ENCODE results near the gene CHD8. TPM values are rescaled to one million over a fixed set of nuclear protein-coding genes. Genes with fewer than 3 reads are reported as not detected.

Gene CHD8
- total RNA-seq, 1 experiment from 2014 or later, result 133 TPM

DNA sequence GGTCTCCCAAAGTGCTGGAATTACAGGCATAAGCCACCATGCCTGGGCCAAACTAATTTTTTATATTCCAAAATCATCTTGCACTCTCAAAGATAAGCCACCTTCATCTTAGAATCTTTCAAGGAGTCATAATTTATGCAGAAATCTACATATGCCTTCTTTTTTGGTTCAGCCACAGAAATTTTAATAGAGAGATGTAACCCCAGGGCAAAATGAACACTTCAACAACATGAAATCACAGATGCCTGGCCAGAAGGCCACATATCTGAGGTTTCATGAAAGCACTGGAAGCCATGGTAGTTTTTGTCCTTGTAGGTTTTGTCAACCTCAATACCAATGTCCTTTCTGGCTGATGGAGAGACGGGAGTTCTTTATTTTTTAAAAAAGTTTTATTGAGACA is 81.9 kb downstream of the CHD8 start:
- H3K4me3 Mint-ChIP-seq, result no peak overlapping the region
- POLR2A ChIA-PET, result no interaction called here
- ATAC-seq, result no peak
- H3K9me3 Mint-ChIP-seq, result no peaks in the 10 kb centered on the region
- no peak overlapping the region for H3K27ac Mint-ChIP-seq
- TF ChIP-seq, protein P1, sequence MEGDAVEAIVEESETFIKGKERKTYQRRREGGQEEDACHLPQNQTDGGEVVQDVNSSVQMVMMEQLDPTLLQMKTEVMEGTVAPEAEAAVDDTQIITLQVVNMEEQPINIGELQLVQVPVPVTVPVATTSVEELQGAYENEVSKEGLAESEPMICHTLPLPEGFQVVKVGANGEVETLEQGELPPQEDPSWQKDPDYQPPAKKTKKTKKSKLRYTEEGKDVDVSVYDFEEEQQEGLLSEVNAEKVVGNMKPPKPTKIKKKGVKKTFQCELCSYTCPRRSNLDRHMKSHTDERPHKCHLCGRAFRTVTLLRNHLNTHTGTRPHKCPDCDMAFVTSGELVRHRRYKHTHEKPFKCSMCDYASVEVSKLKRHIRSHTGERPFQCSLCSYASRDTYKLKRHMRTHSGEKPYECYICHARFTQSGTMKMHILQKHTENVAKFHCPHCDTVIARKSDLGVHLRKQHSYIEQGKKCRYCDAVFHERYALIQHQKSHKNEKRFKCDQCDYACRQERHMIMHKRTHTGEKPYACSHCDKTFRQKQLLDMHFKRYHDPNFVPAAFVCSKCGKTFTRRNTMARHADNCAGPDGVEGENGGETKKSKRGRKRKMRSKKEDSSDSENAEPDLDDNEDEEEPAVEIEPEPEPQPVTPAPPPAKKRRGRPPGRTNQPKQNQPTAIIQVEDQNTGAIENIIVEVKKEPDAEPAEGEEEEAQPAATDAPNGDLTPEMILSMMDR (IDR thresholded peaks at IDR 0.05), result no peak
- no peak for TF ChIP-seq ZNF219 (CRISPR knock-in tag; IDR thresholded peaks at IDR 0.05; ENCODE audit: borderline replicate concordance)
- no peak for TF ChIP-seq FOXJ3 (CRISPR knock-in tag; IDR thresholded peaks at IDR 0.05; ENCODE audit: borderline replicate concordance)
- TF ChIP-seq GTF2I (CRISPR knock-in tag; conservative IDR thresholded peaks at IDR 0.05), result no peak
- TF ChIP-seq CREM (CRISPR knock-in tag; IDR thresholded peaks at IDR 0.05), result no peak
- TF ChIP-seq NR3C1 (CRISPR knock-in tag; conservative IDR thresholded peaks at IDR 0.05; ENCODE audit: low read depth), result no peak
- no peak for TF ChIP-seq ETV6 (CRISPR knock-in tag; IDR thresholded peaks at IDR 0.05)
- TF ChIP-seq, protein P2, sequence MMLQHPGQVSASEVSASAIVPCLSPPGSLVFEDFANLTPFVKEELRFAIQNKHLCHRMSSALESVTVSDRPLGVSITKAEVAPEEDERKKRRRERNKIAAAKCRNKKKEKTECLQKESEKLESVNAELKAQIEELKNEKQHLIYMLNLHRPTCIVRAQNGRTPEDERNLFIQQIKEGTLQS (CRISPR knock-in tag; conservative IDR thresholded peaks at IDR 0.05), result no peak
- TF ChIP-seq, protein P3, sequence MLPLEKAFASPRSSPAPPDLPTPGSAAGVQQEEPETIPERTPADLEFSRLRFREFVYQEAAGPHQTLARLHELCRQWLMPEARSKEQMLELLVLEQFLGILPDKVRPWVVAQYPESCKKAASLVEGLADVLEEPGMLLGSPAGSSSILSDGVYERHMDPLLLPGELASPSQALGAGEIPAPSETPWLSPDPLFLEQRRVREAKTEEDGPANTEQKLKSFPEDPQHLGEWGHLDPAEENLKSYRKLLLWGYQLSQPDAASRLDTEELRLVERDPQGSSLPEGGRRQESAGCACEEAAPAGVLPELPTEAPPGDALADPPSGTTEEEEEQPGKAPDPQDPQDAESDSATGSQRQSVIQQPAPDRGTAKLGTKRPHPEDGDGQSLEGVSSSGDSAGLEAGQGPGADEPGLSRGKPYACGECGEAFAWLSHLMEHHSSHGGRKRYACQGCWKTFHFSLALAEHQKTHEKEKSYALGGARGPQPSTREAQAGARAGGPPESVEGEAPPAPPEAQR (CRISPR knock-in tag; IDR thresholded peaks at IDR 0.05), result no peak
- no peak for TF ChIP-seq ZNF396 (CRISPR knock-in tag; IDR thresholded peaks at IDR 0.05; ENCODE audit: borderline replicate concordance)
- TF ChIP-seq, protein P4, sequence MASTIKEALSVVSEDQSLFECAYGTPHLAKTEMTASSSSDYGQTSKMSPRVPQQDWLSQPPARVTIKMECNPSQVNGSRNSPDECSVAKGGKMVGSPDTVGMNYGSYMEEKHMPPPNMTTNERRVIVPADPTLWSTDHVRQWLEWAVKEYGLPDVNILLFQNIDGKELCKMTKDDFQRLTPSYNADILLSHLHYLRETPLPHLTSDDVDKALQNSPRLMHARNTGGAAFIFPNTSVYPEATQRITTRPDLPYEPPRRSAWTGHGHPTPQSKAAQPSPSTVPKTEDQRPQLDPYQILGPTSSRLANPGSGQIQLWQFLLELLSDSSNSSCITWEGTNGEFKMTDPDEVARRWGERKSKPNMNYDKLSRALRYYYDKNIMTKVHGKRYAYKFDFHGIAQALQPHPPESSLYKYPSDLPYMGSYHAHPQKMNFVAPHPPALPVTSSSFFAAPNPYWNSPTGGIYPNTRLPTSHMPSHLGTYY (CRISPR knock-in tag; IDR thresholded peaks at IDR 0.05), result no peak
- TF ChIP-seq IRF2 (CRISPR knock-in tag; IDR thresholded peaks at IDR 0.05; ENCODE audit: borderline replicate concordance, low read depth), result no peak
- TF ChIP-seq, protein P5, sequence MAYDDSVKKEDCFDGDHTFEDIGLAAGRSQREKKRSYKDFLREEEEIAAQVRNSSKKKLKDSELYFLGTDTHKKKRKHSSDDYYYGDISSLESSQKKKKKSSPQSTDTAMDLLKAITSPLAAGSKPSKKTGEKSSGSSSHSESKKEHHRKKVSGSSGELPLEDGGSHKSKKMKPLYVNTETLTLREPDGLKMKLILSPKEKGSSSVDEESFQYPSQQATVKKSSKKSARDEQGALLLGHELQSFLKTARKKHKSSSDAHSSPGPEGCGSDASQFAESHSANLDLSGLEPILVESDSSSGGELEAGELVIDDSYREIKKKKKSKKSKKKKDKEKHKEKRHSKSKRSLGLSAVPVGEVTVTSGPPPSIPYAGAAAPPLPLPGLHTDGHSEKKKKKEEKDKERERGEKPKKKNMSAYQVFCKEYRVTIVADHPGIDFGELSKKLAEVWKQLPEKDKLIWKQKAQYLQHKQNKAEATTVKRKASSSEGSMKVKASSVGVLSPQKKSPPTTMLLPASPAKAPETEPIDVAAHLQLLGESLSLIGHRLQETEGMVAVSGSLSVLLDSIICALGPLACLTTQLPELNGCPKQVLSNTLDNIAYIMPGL (CRISPR knock-in tag; IDR thresholded peaks at IDR 0.05), result no peak
- no peak for TF ChIP-seq HMGA2 (CRISPR knock-in tag; IDR thresholded peaks at IDR 0.05)
- TF ChIP-seq NFYB (CRISPR knock-in tag; conservative IDR thresholded peaks at IDR 0.05; ENCODE audit: low read depth), result no peak
- TF ChIP-seq, protein P6, sequence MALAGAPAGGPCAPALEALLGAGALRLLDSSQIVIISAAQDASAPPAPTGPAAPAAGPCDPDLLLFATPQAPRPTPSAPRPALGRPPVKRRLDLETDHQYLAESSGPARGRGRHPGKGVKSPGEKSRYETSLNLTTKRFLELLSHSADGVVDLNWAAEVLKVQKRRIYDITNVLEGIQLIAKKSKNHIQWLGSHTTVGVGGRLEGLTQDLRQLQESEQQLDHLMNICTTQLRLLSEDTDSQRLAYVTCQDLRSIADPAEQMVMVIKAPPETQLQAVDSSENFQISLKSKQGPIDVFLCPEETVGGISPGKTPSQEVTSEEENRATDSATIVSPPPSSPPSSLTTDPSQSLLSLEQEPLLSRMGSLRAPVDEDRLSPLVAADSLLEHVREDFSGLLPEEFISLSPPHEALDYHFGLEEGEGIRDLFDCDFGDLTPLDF (CRISPR knock-in tag; IDR thresholded peaks at IDR 0.05), result no peak
- TF ChIP-seq, protein P7, sequence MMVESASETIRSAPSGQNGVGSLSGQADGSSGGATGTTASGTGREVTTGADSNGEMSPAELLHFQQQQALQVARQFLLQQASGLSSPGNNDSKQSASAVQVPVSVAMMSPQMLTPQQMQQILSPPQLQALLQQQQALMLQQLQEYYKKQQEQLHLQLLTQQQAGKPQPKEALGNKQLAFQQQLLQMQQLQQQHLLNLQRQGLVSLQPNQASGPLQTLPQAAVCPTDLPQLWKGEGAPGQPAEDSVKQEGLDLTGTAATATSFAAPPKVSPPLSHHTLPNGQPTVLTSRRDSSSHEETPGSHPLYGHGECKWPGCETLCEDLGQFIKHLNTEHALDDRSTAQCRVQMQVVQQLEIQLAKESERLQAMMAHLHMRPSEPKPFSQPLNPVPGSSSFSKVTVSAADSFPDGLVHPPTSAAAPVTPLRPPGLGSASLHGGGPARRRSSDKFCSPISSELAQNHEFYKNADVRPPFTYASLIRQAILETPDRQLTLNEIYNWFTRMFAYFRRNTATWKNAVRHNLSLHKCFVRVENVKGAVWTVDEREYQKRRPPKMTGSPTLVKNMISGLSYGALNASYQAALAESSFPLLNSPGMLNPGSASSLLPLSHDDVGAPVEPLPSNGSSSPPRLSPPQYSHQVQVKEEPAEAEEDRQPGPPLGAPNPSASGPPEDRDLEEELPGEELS (CRISPR knock-in tag; IDR thresholded peaks at IDR 0.05), result no peak
- no peak for TF ChIP-seq SMAD4 (CRISPR knock-in tag; IDR thresholded peaks at IDR 0.05)
- H3K27me3 Mint-ChIP-seq (ENCODE audit: low read depth), result no peaks in the 10 kb centered on the region
- no peak for DNase-seq (ENCODE audit: low spot score)
- no peaks in the 10 kb centered on the region for H3K4me1 Mint-ChIP-seq
- H3K36me3 Mint-ChIP-seq, result peaks cover 38% of the 10 kb centered on the region
- CTCF ChIA-PET, result no interaction called here
